Neutrophil (primary cell): ENCODE measurements around the gene GJD2.

Experiments
- H3K27ac ChIP-seq: fragments of 200-600 bp; sonication (generic); 2 replicates; pipeline ENCODE4 v1.5.1; 2016; ENCODE audit warnings: mild to moderate bottlenecking, moderate library complexity
- H3K27me3 ChIP-seq: fragments of 200-600 bp; sonication (generic); 2 replicates; pipeline ENCODE4 v1.6.0; 2016; ENCODE audit warnings: mild to moderate bottlenecking
- H3K36me3 ChIP-seq: fragments of 200-600 bp; sonication (generic); 2 replicates; pipeline ENCODE4 v1.5.1; 2017
- H3K4me1 ChIP-seq, 2 experiments: fragments of 200-600 bp in 1 of 2; sonication (generic) in 1 of 2; 1 replicate in 1 of 2; 2 replicates in 1 of 2; pipeline versions ENCODE4 v1.5.1 to v1.6.1; 2013 to 2016; ENCODE audit warnings: low read depth in 1 of 2, low read length in 1 of 2, mild to moderate bottlenecking in 1 of 2, moderate library complexity in 1 of 2; ENCODE audit not compliant: control insufficient read depth in 1 of 2, insufficient read depth in 1 of 2
- H3K4me3 ChIP-seq, 2 experiments: fragments of 200-600 bp in 1 of 2; sonication (generic) in 1 of 2; 1 replicate in 1 of 2; 2 replicates in 1 of 2; pipeline ENCODE4 v1.5.1; 2013 to 2016; ENCODE audit warnings: low read depth in 1 of 2, low read length in 1 of 2, mild to moderate bottlenecking in 1 of 2, moderate library complexity in 1 of 2
- H3K9me3 ChIP-seq: fragments of 200-600 bp; sonication (generic); 2 replicates; pipeline ENCODE4 v1.5.1; 2016
- CTCF ChIP-seq: fragments of 200-600 bp; sonication (generic); IDR thresholded peaks from 2 replicates; pipeline ENCODE4 v1.5.1; 2016; ENCODE audit warnings: antibody characterized with exemption

Gene GJD2

GRCh38 chr15:34725556-34725955 lies 29.2 kb downstream of the GJD2 start:
- H3K27me3 ChIP-seq = peaks cover 48% of the 10 kb centered on the region
- H3K36me3 ChIP-seq = no peaks in the 10 kb centered on the region
- H3K4me3 ChIP-seq = no peak overlapping the region
- no peaks in the 10 kb centered on the region for H3K4me1 ChIP-seq
- H3K27ac ChIP-seq = no peak overlapping the region
- TF ChIP-seq CTCF = no peak
- H3K9me3 ChIP-seq = no peaks in the 10 kb centered on the region

GRCh38 chr15:34724481-34724880 lies 30.3 kb downstream of the GJD2 start:
- H3K27me3 ChIP-seq = peaks cover 55% of the 10 kb centered on the region
- TF ChIP-seq CTCF = no peak
- H3K9me3 ChIP-seq = no peaks in the 10 kb centered on the region
- H3K4me1 ChIP-seq = no peaks in the 10 kb centered on the region
- H3K36me3 ChIP-seq = no peaks in the 10 kb centered on the region
- H3K4me3 ChIP-seq = no peak overlapping the region
- H3K27ac ChIP-seq = no peak overlapping the region

- H3K27ac ChIP-seq = no peak overlapping the region
- no peak overlapping the region for H3K4me3 ChIP-seq
- H3K9me3 ChIP-seq = no peaks in the 10 kb centered on the region
- H3K27me3 ChIP-seq = peaks cover 75% of the 10 kb centered on the region
- TF ChIP-seq CTCF = no peak
- no peaks in the 10 kb centered on the region for H3K36me3 ChIP-seq
- H3K4me1 ChIP-seq = no peaks in the 10 kb centered on the region
Measured at GRCh38 chr15:34722439-34722836, 32.4 kb downstream of the GJD2 start.

GRCh38 chr15:34721802-34722438 lies 32.9 kb downstream of the GJD2 start:
- TF ChIP-seq CTCF = no peak
- H3K27ac ChIP-seq = no peak overlapping the region
- no peaks in the 10 kb centered on the region for H3K9me3 ChIP-seq
- H3K4me3 ChIP-seq = no peak overlapping the region
- H3K36me3 ChIP-seq = no peaks in the 10 kb centered on the region
- peaks cover 80% of the 10 kb centered on the region for H3K27me3 ChIP-seq
- no peaks in the 10 kb centered on the region for H3K4me1 ChIP-seq

- Histone ChIP-seq H3K36me3 (no peaks in the 10 kb centered on the region), H3K27ac (no peak overlapping the region), H3K4me3 (no peak overlapping the region), H3K4me1 (no peaks in the 10 kb centered on the region), H3K9me3 (no peaks in the 10 kb centered on the region), H3K27me3 (peaks cover 80% of the 10 kb centered on the region)
- no peak for TF ChIP-seq CTCF
Measured at GRCh38 chr15:34721157-34721801, 33.5 kb downstream of the GJD2 start.
